HG03342 (cell line): ENCODE measurements around the gene PRMT9.

Experiments used
- ATAC-seq: cut with Tn5 transposase; IDR thresholded peaks from one replicate; pipeline ENCODE4 v1.9.1; 2021; ENCODE audit warnings: mild to moderate bottlenecking, moderate library complexity; ENCODE audit not compliant: unreplicated experiment

The PRMT9 gene

GRCh38 chr4:147625733-147626132, 58.2 kb downstream of the PRMT9 start:
- no peak for ATAC-seq

- no peak for ATAC-seq
Measured at GRCh38 chr4:147620315-147620714, 63.6 kb downstream of the PRMT9 start.

- peak; percentile 11 for ATAC-seq
Measured at GRCh38 chr4:147617841-147618691, 65.9 kb downstream of the PRMT9 start.

- ATAC-seq = peak; percentile 100
Measured at GRCh38 chr4:147617173-147617840, 66.7 kb downstream of the PRMT9 start, which contains the start of gene TMEM184C. Gene TMEM184C, plus strand, starts transcription at chr4:147617397. Its CDS starts 560 bp downstream, at chr4:147617957.

- peak; percentile 14 for ATAC-seq
Measured at GRCh38 chr4:147616849-147617172, 67.2 kb downstream of the PRMT9 start.

GRCh38 chr4:147610686-147611085, 73.3 kb downstream of the PRMT9 start:
- ATAC-seq = no peak

GRCh38 chr4:147607471-147607870, 76.5 kb downstream of the PRMT9 start:
- ATAC-seq = no peak

- no peak for ATAC-seq
Measured at GRCh38 chr4:147605499-147605898, 78.5 kb downstream of the PRMT9 start.

GRCh38 chr4:147599769-147600168, 84.2 kb downstream of the PRMT9 start:
- ATAC-seq = no peak

- no peak for ATAC-seq
Measured at GRCh38 chr4:147599206-147599605, 84.8 kb downstream of the PRMT9 start.

GRCh38 chr4:147597561-147597960, 86.4 kb downstream of the PRMT9 start:
- ATAC-seq = no peak

- no peak for ATAC-seq
Measured at GRCh38 chr4:147596981-147597380, 87.0 kb downstream of the PRMT9 start.

- ATAC-seq = no peak
Measured at GRCh38 chr4:147596377-147596776, 87.6 kb downstream of the PRMT9 start.

GRCh38 chr4:147594578-147594977, 89.4 kb downstream of the PRMT9 start:
- ATAC-seq = no peak

- ATAC-seq = no peak
Measured at GRCh38 chr4:147594107-147594506, 89.9 kb downstream of the PRMT9 start.

GRCh38 chr4:147591106-147591505, 92.9 kb downstream of the PRMT9 start:
- ATAC-seq = no peak

GRCh38 chr4:147590249-147590920, 93.6 kb downstream of the PRMT9 start:
- peak; percentile 59 for ATAC-seq

GRCh38 chr4:147589586-147589985, 94.4 kb downstream of the PRMT9 start:
- no peak for ATAC-seq
